Gastroesophageal sphincter (tissue), 4 donors: ENCODE measurements around the gene DNTT. TPM values are rescaled to one million over a fixed set of nuclear protein-coding genes. Genes with fewer than 3 reads are reported as not detected.
A peak's percentile ranks its signal among the peaks of the same experiment; 100 is the strongest.

Experiments
- ATAC-seq: fragments of 150-250 bp; one replicate; pipeline ENCODE4 v1.9.1; 2016; ENCODE audit warnings: mild to moderate bottlenecking, moderate library complexity
- H3K27ac ChIP-seq, 4 donors: fragments of 200-600 bp; sonication (generic) in 3 of 4; 1 replicate in 3 of 4; 2 replicates in 1 of 4; pipeline ENCODE4 v1.5.1; 2016 to 2019
- H3K27me3 ChIP-seq: fragments of 200-600 bp; sonication (generic); one replicate; pipeline ENCODE4 v1.5.1; 2019
- H3K36me3 ChIP-seq, 2 donors: fragments of 200-600 bp; sonication (generic); one replicate each; pipeline ENCODE4 v1.5.1; 2019; ENCODE audit warnings: control low read depth in 1 of 2
- H3K4me1 ChIP-seq, 3 donors: fragments of 200-600 bp; sonication (generic); 1 replicate in 2 of 3; 2 replicates in 1 of 3; pipeline ENCODE4 v1.5.1; 2016 to 2019; ENCODE audit warnings: control low read depth in 2 of 3
- H3K4me3 ChIP-seq, 2 donors: fragments of 200-600 bp; sonication (generic); one replicate each; pipeline ENCODE4 v1.5.1; 2019; ENCODE audit warnings: mild to moderate bottlenecking in 1 of 2, moderate library complexity in 1 of 2
- H3K9me3 ChIP-seq, 3 donors: fragments of 200-600 bp; sonication (generic); one replicate each; pipeline ENCODE4 v1.5.1; 2017 to 2019; ENCODE audit warnings: control low read depth in 2 of 3
- CTCF ChIP-seq, 4 experiments: fragments of 200-600 bp in 2 of 4; fragments of 450-650 bp in 2 of 4; sonication (generic) in 1 of 4; IDR thresholded peaks; one replicate each; pipeline ENCODE4 v1.5.1; 2017 to 2019; ENCODE audit warnings: antibody characterized with exemption in 4 of 4, mild to moderate bottlenecking in 2 of 4, moderate library complexity in 2 of 4
- EP300 ChIP-seq: sonication (generic); formaldehyde crosslinking; IDR thresholded peaks from one replicate; pipeline ENCODE4 v1.6.1; 2017; ENCODE audit warnings: antibody characterized with exemption, mild to moderate bottlenecking
- POLR2A ChIP-seq, 2 donors: fragments of 450-650 bp; IDR thresholded peaks; one replicate each; pipeline ENCODE4 v1.6.1; 2017; ENCODE audit warnings: antibody characterized with exemption in 2 of 2, mild to moderate bottlenecking in 2 of 2, moderate library complexity in 1 of 2
- POLR2AphosphoS5 ChIP-seq: sonication (generic); formaldehyde crosslinking; IDR thresholded peaks from one replicate; pipeline ENCODE4 v1.6.1; 2017; ENCODE audit warnings: antibody characterized with exemption
- WGBS, 2 donors: methylation state at CpG; one replicate each; pipeline ENCODE4 v1.1.5; 2018; ENCODE audit warnings: low coverage in 1 of 2; 5-methylcytosine and 5-hydroxymethylcytosine counted together
- total RNA-seq, 4 donors: library from RNA; depleted of rRNA; stranded (reverse); fragments of >200 nt; gene quantifications; one replicate each; pipeline ENCODE4 v1.1.0, GENCODE V29; 2016

Gene DNTT
- total RNA-seq, 4 donors from 2014 or later, result not detected

GRCh38 chr10:96366508-96366907 lies 62.3 kb downstream of the DNTT start:
- Histone ChIP-seq H3K4me3 (no peak overlapping the region), H3K4me1 (peaks cover 0 to 17% (median 0%) of the 10 kb centered on the region in 3 donors), H3K36me3 (no peaks in the 10 kb centered on the region), H3K9me3 (no peaks in the 10 kb centered on the region), H3K27ac (no peak overlapping the region), H3K27me3 (no peaks in the 10 kb centered on the region)
- no peak for ATAC-seq
- TF ChIP-seq POLR2A (IDR thresholded peaks at IDR 0.05) (no peak), EP300 (no peak), CTCF (IDR thresholded peaks at IDR 0.05) (no peak), POLR2AphosphoS5 (no peak)
- WGBS, 2 donors, result 30 to 44% methylated on average over 3 of the region's 3 CpGs

DNA sequence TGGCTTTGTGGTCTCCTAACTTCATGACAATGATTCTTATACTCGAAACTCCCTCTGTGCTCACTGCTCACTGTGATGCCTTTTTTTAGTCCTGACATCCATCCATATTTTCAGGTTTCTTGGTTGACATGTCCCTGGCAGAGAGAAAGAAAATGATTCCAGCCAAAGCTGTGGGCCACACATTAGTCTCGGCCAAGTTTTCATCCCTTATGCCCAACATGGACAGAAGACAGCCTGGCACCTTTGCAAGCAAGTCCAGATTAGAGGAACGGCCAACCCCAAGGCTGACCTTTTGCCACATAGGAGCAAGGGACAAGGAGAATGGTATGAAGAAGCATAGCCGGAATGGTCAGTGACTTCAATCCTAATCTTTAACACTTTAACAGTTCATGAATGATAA lies 63.2 kb downstream of the DNTT start:
- no peak for TF ChIP-seq EP300
- no peak for TF ChIP-seq POLR2AphosphoS5
- TF ChIP-seq CTCF (IDR thresholded peaks at IDR 0.05), result no peak
- TF ChIP-seq POLR2A (IDR thresholded peaks at IDR 0.05), result no peak
- Histone ChIP-seq H3K27me3 (no peaks in the 10 kb centered on the region), H3K4me1 (peaks cover 0 to 17% (median 0%) of the 10 kb centered on the region in 3 donors), H3K27ac (no peak overlapping the region), H3K36me3 (no peaks in the 10 kb centered on the region), H3K4me3 (no peak overlapping the region), H3K9me3 (no peaks in the 10 kb centered on the region)
- ATAC-seq, result no peak
- WGBS, 2 donors, result 34 to 80% methylated on average over 3 to 4 of the region's 4 CpGs

DNA sequence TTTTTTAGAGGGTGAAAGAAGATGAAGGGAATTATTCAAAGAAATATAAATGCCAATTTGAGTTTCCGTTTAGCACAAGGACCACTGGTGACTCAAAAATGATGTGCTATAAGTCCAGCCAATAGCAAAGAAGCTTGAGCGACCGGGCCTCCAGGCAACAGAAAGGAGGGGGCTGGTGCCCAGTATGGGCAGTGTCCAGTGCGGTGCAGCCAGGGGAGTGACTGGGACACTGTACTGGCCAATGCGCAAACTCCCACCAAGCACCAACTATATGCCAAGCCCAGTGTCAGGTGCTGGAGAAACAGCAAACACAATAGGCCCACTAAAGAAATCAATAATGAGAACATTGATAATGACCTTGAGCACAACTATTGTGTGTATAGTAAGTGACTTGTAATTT lies 64.7 kb downstream of the DNTT start:
- H3K4me3 ChIP-seq, result no peak overlapping the region
- H3K9me3 ChIP-seq, result no peaks in the 10 kb centered on the region
- no peak overlapping the region for H3K27ac ChIP-seq
- no peaks in the 10 kb centered on the region for H3K36me3 ChIP-seq
- TF ChIP-seq CTCF (IDR thresholded peaks at IDR 0.05), result no peak
- no peak for TF ChIP-seq EP300
- no peak for TF ChIP-seq POLR2AphosphoS5
- TF ChIP-seq POLR2A (IDR thresholded peaks at IDR 0.05), result no peak
- H3K4me1 ChIP-seq, result peaks cover 0 to 17% (median 0%) of the 10 kb centered on the region in 3 donors
- no peak for ATAC-seq
- no peaks in the 10 kb centered on the region for H3K27me3 ChIP-seq
- 79 to 84% methylated on average over 4 of the region's 5 CpGs for WGBS, 2 donors

GRCh38 chr10:96369890-96370583 lies 65.8 kb downstream of the DNTT start:
- TF ChIP-seq POLR2A (IDR thresholded peaks at IDR 0.05) (no peak), EP300 (no peak), POLR2AphosphoS5 (no peak), CTCF (IDR thresholded peaks at IDR 0.05) (no peak)
- ATAC-seq, result no peak
- 71 to 72% methylated on average over 7 of the region's 38 CpGs for WGBS, 2 donors
- Histone ChIP-seq H3K27ac (no peak overlapping the region), H3K36me3 (no peaks in the 10 kb centered on the region), H3K4me3 (no peak overlapping the region), H3K9me3 (no peaks in the 10 kb centered on the region), H3K27me3 (no peaks in the 10 kb centered on the region), H3K4me1 (peaks cover 0 to 23% (median 0%) of the 10 kb centered on the region in 3 donors)

DNA sequence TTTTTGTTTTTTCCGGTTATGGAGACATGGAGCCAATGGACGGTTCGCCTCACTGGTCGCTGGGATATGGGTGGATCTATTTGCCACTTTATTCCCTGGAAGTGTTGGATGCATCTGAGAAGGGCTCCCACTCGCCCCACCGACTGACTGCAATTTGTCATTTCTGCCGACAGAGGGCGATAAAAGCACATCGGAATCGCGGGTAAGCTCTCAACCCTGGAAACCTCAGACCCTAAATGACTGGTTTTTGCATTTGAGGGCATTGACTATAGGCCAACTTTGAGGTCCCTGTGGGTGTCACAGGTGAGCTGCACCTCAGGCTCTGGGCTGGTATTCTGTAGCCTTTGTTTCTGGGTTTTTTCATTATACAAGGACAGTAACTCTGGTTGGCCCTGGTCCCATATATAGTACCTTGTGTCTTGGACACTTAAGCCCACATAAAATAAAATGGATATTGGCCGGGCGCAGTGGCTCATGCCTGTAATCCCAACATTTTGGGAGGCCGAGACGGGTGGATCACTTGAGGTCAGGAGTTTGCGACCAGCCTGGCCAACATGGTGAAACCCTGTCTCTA lies 66.4 kb downstream of the DNTT start:
- H3K36me3 ChIP-seq, result no peaks in the 10 kb centered on the region
- WGBS, 2 donors, result 0 to 34% methylated on average over 7 to 15 of the region's 16 CpGs
- no peak overlapping the region for H3K27ac ChIP-seq
- TF ChIP-seq EP300 (no peak), CTCF (IDR thresholded peaks at IDR 0.05) (peak; percentile 64 to 85 (median 70))
- no peaks in the 10 kb centered on the region for H3K9me3 ChIP-seq
- peaks cover 0 to 29% (median 0%) of the 10 kb centered on the region in 3 donors for H3K4me1 ChIP-seq
- H3K27me3 ChIP-seq, result no peaks in the 10 kb centered on the region
- ATAC-seq, result no peak
- no peak overlapping the region for H3K4me3 ChIP-seq
